ENCODE results near the gene ATF7IP2.

- TF ChIP-seq BHLHE40 (IDR thresholded peaks at IDR 0.05; ENCODE audit: borderline replicate concordance) (no peak), FOXM1 (IDR thresholded peaks at IDR 0.05; ENCODE audit: borderline replicate concordance) (no peak), FOXK2 (IDR thresholded peaks at IDR 0.05) (no peak), PKNOX1 (IDR thresholded peaks at IDR 0.05) (no peak), FOXA1 (IDR thresholded peaks at IDR 0.05) (no peak), HDGF (IDR thresholded peaks at IDR 0.05; ENCODE audit: borderline replicate concordance) (no peak), ZNF384 (IDR thresholded peaks at IDR 0.05) (no peak), SP1 (IDR thresholded peaks at IDR 0.05) (no peak), ELF4 (IDR thresholded peaks at IDR 0.05) (no peak), TARDBP (IDR thresholded peaks at IDR 0.05) (no peak), SUZ12 (IDR thresholded peaks at IDR 0.05) (no peak), LEF1 (IDR thresholded peaks at IDR 0.05; ENCODE audit: borderline replicate concordance) (no peak), ARNT (IDR thresholded peaks at IDR 0.05) (no peak)
Measured at GRCh38 chr16:10497132-10498101, 111.6 kb downstream of the ATF7IP2 start.

Data from HEK293T (cell line).